ENCODE measurements around the gene AKAP13.

AKAP13 gene

GRCh38 chr15:85568261-85568808 is 187.9 kb downstream of the AKAP13 start:
- TF ChIP-seq CTCF (IDR thresholded peaks at IDR 0.05; ENCODE audit: low read depth, low read length) = no peak
- no peak for TF ChIP-seq MYC (IDR thresholded peaks at IDR 0.05; ENCODE audit: low read depth, low read length)
- TF ChIP-seq POLR2A (IDR thresholded peaks at IDR 0.05; ENCODE audit: extremely low read depth, insufficient read length) = no peak
- no peak for TF ChIP-seq MAX (IDR thresholded peaks at IDR 0.05; ENCODE audit: low read depth, low read length)
- no peak for DNase-seq (ENCODE audit: low read depth)
- no peak overlapping the region for H3K4me3 ChIP-seq (ENCODE audit: low read depth, low read length)

GRCh38 chr15:85570336-85570735 is 189.9 kb downstream of the AKAP13 start:
- no peak overlapping the region for H3K4me3 ChIP-seq (ENCODE audit: low read depth, low read length)
- TF ChIP-seq MYC (IDR thresholded peaks at IDR 0.05; ENCODE audit: low read depth, low read length) (no peak), MAX (IDR thresholded peaks at IDR 0.05; ENCODE audit: low read depth, low read length) (no peak), POLR2A (IDR thresholded peaks at IDR 0.05; ENCODE audit: extremely low read depth, insufficient read length) (no peak), CTCF (IDR thresholded peaks at IDR 0.05; ENCODE audit: low read depth, low read length) (no peak)
- DNase-seq (ENCODE audit: low read depth) = no peak

- H3K4me3 ChIP-seq (ENCODE audit: low read depth, low read length) = no peak overlapping the region
- DNase-seq (ENCODE audit: low read depth) = no peak
- no peak for TF ChIP-seq MAX (IDR thresholded peaks at IDR 0.05; ENCODE audit: low read depth, low read length)
- TF ChIP-seq CTCF (IDR thresholded peaks at IDR 0.05; ENCODE audit: low read depth, low read length) = no peak
- no peak for TF ChIP-seq POLR2A (IDR thresholded peaks at IDR 0.05; ENCODE audit: extremely low read depth, insufficient read length)
- no peak for TF ChIP-seq MYC (IDR thresholded peaks at IDR 0.05; ENCODE audit: low read depth, low read length)
Observed at GRCh38 chr15:85571780-85572179, 191.4 kb downstream of the AKAP13 start.

GRCh38 chr15:85576392-85576791 is 196.0 kb downstream of the AKAP13 start:
- TF ChIP-seq POLR2A (IDR thresholded peaks at IDR 0.05; ENCODE audit: extremely low read depth, insufficient read length) = no peak
- TF ChIP-seq MAX (IDR thresholded peaks at IDR 0.05; ENCODE audit: low read depth, low read length) = no peak
- no peak for TF ChIP-seq MYC (IDR thresholded peaks at IDR 0.05; ENCODE audit: low read depth, low read length)
- no peak for TF ChIP-seq CTCF (IDR thresholded peaks at IDR 0.05; ENCODE audit: low read depth, low read length)
- DNase-seq (ENCODE audit: low read depth) = no peak
- H3K4me3 ChIP-seq (ENCODE audit: low read depth, low read length) = no peak overlapping the region

GRCh38 chr15:85578941-85579701 is 198.7 kb downstream of the AKAP13 start:
- H3K4me3 ChIP-seq (ENCODE audit: low read depth, low read length) = no peak overlapping the region
- DNase-seq (ENCODE audit: low read depth) = no peak

More at GRCh38 chr15:85578941-85579701, 198.7 kb downstream of the AKAP13 start:
- no peak for TF ChIP-seq MAX (IDR thresholded peaks at IDR 0.05; ENCODE audit: low read depth, low read length)
- TF ChIP-seq POLR2A (IDR thresholded peaks at IDR 0.05; ENCODE audit: extremely low read depth, insufficient read length) = no peak
- TF ChIP-seq MYC (IDR thresholded peaks at IDR 0.05; ENCODE audit: low read depth, low read length) = no peak
- no peak for TF ChIP-seq CTCF (IDR thresholded peaks at IDR 0.05; ENCODE audit: low read depth, low read length)

All from NB4 (cell line).